HepG2 (cell line): Measurements from ENCODE around the gene CCDC9B. TPM values are rescaled to one million over a fixed set of nuclear protein-coding genes. Genes with fewer than 3 reads are reported as not detected.

Experiments
- ATAC-seq: fragments of 200-7000 bp; cut with Tn5 transposase; 3 replicates; pipeline ENCODE4 v1.9.1; 2020; ENCODE audit warnings: mild to moderate bottlenecking, moderate library complexity
- BruUV-seq: library from RNA; stranded (reverse); fragments of 400-500 nt; replicated peaks from 2 replicates; lab custom pipeline; 2021; lab: Mats Ljungman, UMichigan
- CTCF ChIA-PET: fragments of 300-600 bp; formaldehyde crosslinking; extraction: SDS; loops from one replicate; lab custom pipeline; 2021; ENCODE audit warnings: low total read pairs, inconsistent platforms, low intra/inter-chr PET ratio; lab: Yijun Ruan, JAX
- POLR2A ChIA-PET: fragments of 350-600 bp; sonication (Branson Sonifier 250); formaldehyde crosslinking; loops from one replicate; lab custom pipeline; 2020; ENCODE audit warnings: antibody characterized with exemption, inconsistent platforms; lab: Yijun Ruan, JAX
- DNase-seq: peaks from one replicate; pipeline ENCODE4 v3.0.0-alpha.2; 2015; ENCODE audit warnings: low spot score
- FAIRE-seq: peaks from 3 replicates; lab custom pipeline; 2011; peaks lifted over from hg19 to GRCh38; lab: Jason Lieb, UNC
- H2AFZ ChIP-seq: one replicate; pipeline ENCODE4 v1.6.1; 2011; ENCODE audit warnings: low read length, inconsistent platforms
- H3K27ac ChIP-seq: fragments of 300-600 bp; 3 replicates; pipeline ENCODE4 v1.8.0; 2011; ENCODE audit warnings: mixed run types, mild to moderate bottlenecking, mixed read lengths, low read length, inconsistent platforms; ENCODE audit not compliant: insufficient read depth; ENCODE audit errors: extremely low read length
- H3K27me3 ChIP-seq, 2 experiments: fragments of 200-600 bp in 1 of 2; 2 replicates in 1 of 2; 3 replicates in 1 of 2; pipeline versions ENCODE4 v1.6.0 to v1.8.0; 2011; ENCODE audit warnings: low read length in 2 of 2, mild to moderate bottlenecking in 2 of 2, moderate library complexity in 2 of 2, inconsistent platforms in 1 of 2; ENCODE audit not compliant: insufficient read depth in 2 of 2, control insufficient read depth in 1 of 2
- H3K36me3 ChIP-seq, 2 experiments: fragments of 200-600 bp in 1 of 2; replicated peaks in 1 of 2; 2 replicates in 1 of 2; 3 replicates in 1 of 2; pipeline versions ENCODE4 v1.5.1 to v1.8.0; 2011; ENCODE audit warnings: low read length in 2 of 2, inconsistent platforms in 1 of 2; ENCODE audit not compliant: insufficient read depth in 2 of 2, control insufficient read depth in 1 of 2
- H3K4me1 ChIP-seq: 2 replicates; pipeline ENCODE4 v1.5.1; 2012; ENCODE audit warnings: low read length, inconsistent platforms; ENCODE audit not compliant: insufficient read depth
- H3K4me2 ChIP-seq: 2 replicates; pipeline ENCODE4 v1.6.0; 2011; ENCODE audit warnings: low read depth, low read length, inconsistent platforms
- H3K4me3 ChIP-seq, 3 experiments: fragments of 200-600 bp in 1 of 3; sonication (generic), shearing (Covaris generic) in 1 of 3; replicated peaks in 1 of 3; 2 replicates each; pipeline ENCODE4 v1.5.1; 2011 to 2016; ENCODE audit warnings: low read length in 3 of 3, inconsistent platforms in 2 of 3, low read depth in 2 of 3, mild to moderate bottlenecking in 2 of 3, control low read depth in 1 of 3, mixed read lengths in 1 of 3; ENCODE audit not compliant: insufficient read depth in 1 of 3
- H3K79me2 ChIP-seq: one replicate; pipeline ENCODE4 v1.6.1; 2011; ENCODE audit warnings: low read length, inconsistent platforms; ENCODE audit not compliant: insufficient read depth
- H3K9ac ChIP-seq: 2 replicates; pipeline ENCODE4 v1.6.0; 2011; ENCODE audit warnings: mild to moderate bottlenecking, low read depth, low read length, inconsistent platforms; ENCODE audit not compliant: insufficient read depth
- H3K9me3 ChIP-seq: 2 replicates; pipeline ENCODE4 v1.5.1; 2012; ENCODE audit warnings: mild to moderate bottlenecking, low read length
- H4K20me1 ChIP-seq: 2 replicates; pipeline ENCODE4 v1.6.0; 2011; ENCODE audit warnings: inconsistent platforms, mild to moderate bottlenecking, low read length, moderate library complexity; ENCODE audit not compliant: insufficient read depth
- AFF4 ChIP-seq: sonication (generic); formaldehyde crosslinking; IDR thresholded peaks from 2 replicates; pipeline ENCODE4 v1.4.0; 2020; ENCODE audit warnings: missing genetic modification reagents
- FOXO1 ChIP-seq: sonication (generic); formaldehyde crosslinking; IDR thresholded peaks from 2 replicates; pipeline ENCODE4 v1.4.0; 2020; ENCODE audit warnings: missing genetic modification reagents
- KMT2B ChIP-seq: IDR thresholded peaks from 2 replicates; pipeline ENCODE4 v1.6.1; 2016; ENCODE audit warnings: missing genetic modification reagents, missing compliant biosample characterization
- NFKB2 ChIP-seq: sonication (generic); formaldehyde crosslinking; IDR thresholded peaks from 2 replicates; pipeline ENCODE4 v1.4.0; 2020; ENCODE audit warnings: missing genetic modification reagents, borderline replicate concordance
- NFKBIZ ChIP-seq: IDR thresholded peaks from 2 replicates; pipeline ENCODE4 v1.6.1; 2018; ENCODE audit warnings: missing genetic modification reagents, missing compliant biosample characterization
- NR1H2 ChIP-seq: sonication (generic); formaldehyde crosslinking; IDR thresholded peaks from 2 replicates; pipeline ENCODE4 v1.8.1; 2022; ENCODE audit warnings: low read depth, missing genetic modification reagents, borderline replicate concordance
- RBM39 ChIP-seq: fragments of 200-400 bp; formaldehyde crosslinking; IDR thresholded peaks from one replicate; pipeline ENCODE4 v1.6.1; 2018; ENCODE audit warnings: antibody characterized with exemption, mild to moderate bottlenecking, low read depth, low read length; ENCODE audit not compliant: poor library complexity, severe bottlenecking
- SATB2 ChIP-seq: sonication (generic); formaldehyde crosslinking; IDR thresholded peaks from 2 replicates; pipeline ENCODE4 v1.5.0; 2020; ENCODE audit warnings: missing genetic modification reagents
- ZBTB38 ChIP-seq: sonication (generic); formaldehyde crosslinking; IDR thresholded peaks from 2 replicates; pipeline ENCODE4 v1.5.1; 2020; ENCODE audit warnings: mild to moderate bottlenecking, missing genetic modification reagents
- ZFX ChIP-seq: sonication (generic); formaldehyde crosslinking; IDR thresholded peaks from 2 replicates; pipeline ENCODE4 v1.4.0; 2020; ENCODE audit warnings: mild to moderate bottlenecking, low read depth, missing genetic modification reagents, moderate library complexity
- ZNF253 ChIP-seq: sonication (generic); formaldehyde crosslinking; IDR thresholded peaks from 2 replicates; pipeline ENCODE4 v1.8.0; 2022; ENCODE audit warnings: mild to moderate bottlenecking, missing genetic modification reagents, borderline replicate concordance
- ZNF564 ChIP-seq: sonication (generic); formaldehyde crosslinking; IDR thresholded peaks from 2 replicates; pipeline ENCODE4 v1.8.1; 2023; ENCODE audit warnings: mild to moderate bottlenecking, missing genetic modification reagents
- WGBS: methylation state at CpG from one replicate; pipeline ENCODE4 v1.1.6; 2017; ENCODE audit warnings: low lambda C conversion rate; 5-methylcytosine and 5-hydroxymethylcytosine counted together
- in situ Hi-C: cut with HindIII; loops from 2 replicates; pipeline ENCODE4 v1.10.0; 2017; ENCODE audit warnings: low pct_unique_long_range_greater_than_20kb; ENCODE audit not compliant: extremely low pct_ligation_motif_present
- intact Hi-C: fragments of 100-400 bp; cut with micrococcal nuclease; formaldehyde crosslinking; loops from one replicate; pipeline ENCODE4 v1.10.0; 2022; ENCODE audit not compliant: unreplicated experiment
- polyA plus RNA-seq, 8 experiments: library from polyadenylated mRNA; depleted of rRNA in 3 of 8; stranded (reverse) in 7 of 8; unstranded in 1 of 8; fragments of >200 nt; fragmentation: Illumina TruSeq in 4 of 8; extraction: Trizol in 4 of 8; gene quantifications; 2 replicates each; pipeline versions ENCODE4 v1.2.1 to v1.2.3, GENCODE V29; 2011 to 2016; ENCODE audit warnings: low read depth in 4 of 8, missing spikeins in 1 of 8, mixed read lengths in 1 of 8; ENCODE audit not compliant: insufficient read depth in 1 of 8
- total RNA-seq, 5 experiments: library from RNA; depleted of rRNA; stranded (reverse); fragments of >200 nt; fragmentation: Illumina TruSeq; extraction: Trizol; gene quantifications; 2 replicates each; pipeline ENCODE4 v1.2.3, GENCODE V29; 2016; ENCODE audit warnings: low read depth in 1 of 5

The CCDC9B gene
- total and polyA plus RNA-seq, 2 of the 13 experiments (the other 11 are each of a cell fraction or from before 2014, with no cell fraction given): 0.98 to 1.6 TPM

- 52% methylated on average over 11 of the region's 76 CpGs for WGBS
- intact Hi-C loops (no loop called here), in situ Hi-C loops (no loop called here)
- Histone ChIP-seq H3K4me1 (peaks cover 7% of the 10 kb centered on the region; the same call in 1 of the 2 replicates), H3K27me3 (peaks cover 13 to 88% of the 10 kb centered on the region in 2 experiments), H4K20me1 (no peaks in the 10 kb centered on the region), H3K36me3 (no peaks in the 10 kb centered on the region), H3K9me3 (no peaks in the 10 kb centered on the region), H3K27ac (no peak within 1 kb of the TSS), H3K79me2 (no peaks in the 10 kb centered on the region), H2AFZ (no peak within 1 kb of the TSS), H3K4me3 (peak within 1 kb of the TSS; percentile 49 to 73 (median 54); a peak in 5 of 6 replicates), H3K4me2 (peak within 1 kb of the TSS; percentile 92), H3K9ac (no peak within 1 kb of the TSS)
- no peak for TF ChIP-seq KMT2B
- TF ChIP-seq NR1H2: 0 out of 2 replicates have a peak, but pooled peaks have one; percentile 4
- BruUV-seq: no TSS peak
- CTCF ChIA-PET: interaction anchor here (1.1 to 1.6 kb wide), 2 partner anchors 9 to 27 kb away, joined by 3 to 6 read pairs; no protein-coding TSS in a partner anchor
- FAIRE-seq (no peak), ATAC-seq (peak; percentile 19), DNase-seq (no peak)
- POLR2A ChIA-PET: no interaction called here
Observed at GRCh38 chr15:40282869-40283614, 57.7 kb downstream of the CCDC9B start, which contains the start of gene ANKRD63. ANKRD63 (minus strand) TSS chr15:40283064; CDS start chr15:40282586, 478 bp downstream.

GRCh38 chr15:40282147-40282868 lies 58.4 kb downstream of the CCDC9B start:
- DNase-seq (peak; percentile 30), FAIRE-seq (no peak)
- TF ChIP-seq SATB2 (0 out of 2 replicates have a peak, but pooled peaks have one; percentile 22), RBM39 (peak; percentile 55), ZFX (CRISPR knock-in tag) (peak; percentile 57), NFKB2 (CRISPR knock-in tag) (peak; percentile 47; the same call in 1 of the 2 replicates), FOXO1 (CRISPR knock-in tag) (no peak), ZBTB38 (0 out of 2 replicates have a peak, but pooled peaks have one; percentile 40), ZNF564 (CRISPR knock-in tag) (peak; percentile 30; the same call in 1 of the 2 replicates), AFF4 (CRISPR knock-in tag) (no peak), ZNF253 (CRISPR knock-in tag) (no peak), NFKBIZ (CRISPR knock-in tag) (no peak)

More at GRCh38 chr15:40282147-40282868, 58.4 kb downstream of the CCDC9B start:
- POLR2A ChIA-PET: no interaction called here
- in situ Hi-C loops (no loop called here), intact Hi-C loops (no loop called here)
- CTCF ChIA-PET: interaction anchor here (1.6 kb wide), 1 partner anchor 28 kb away, joined by 6 read pairs; no protein-coding TSS in a partner anchor
- Histone ChIP-seq H3K4me2 (peak overlapping the region; percentile 92), H3K4me3 (peak overlapping the region; percentile 49 to 73 (median 54); a peak in 5 of 6 replicates), H4K20me1 (no peaks in the 10 kb centered on the region), H3K9ac (no peak overlapping the region), H3K27me3 (peaks cover 11 to 82% of the 10 kb centered on the region in 2 experiments), H3K36me3 (no peaks in the 10 kb centered on the region), H3K27ac (no peak overlapping the region), H3K4me1 (peaks cover 7% of the 10 kb centered on the region), H2AFZ (no peak overlapping the region), H3K79me2 (no peaks in the 10 kb centered on the region), H3K9me3 (no peaks in the 10 kb centered on the region)
- WGBS: 0% methylated on average over 2 of the region's 92 CpGs
- no TSS peak for BruUV-seq
- peak; percentile 75 for ATAC-seq
